HG02970 (cell line): ENCODE results near the gene UNC93B1.

Source experiments
- ATAC-seq: cut with Tn5 transposase; IDR thresholded peaks from one replicate; pipeline ENCODE4 v1.9.1; 2021; ENCODE audit warnings: mild to moderate bottlenecking, moderate library complexity, moderate number of reproducible peaks; ENCODE audit not compliant: unreplicated experiment, low FRiP score

UNC93B1 gene, protein sequence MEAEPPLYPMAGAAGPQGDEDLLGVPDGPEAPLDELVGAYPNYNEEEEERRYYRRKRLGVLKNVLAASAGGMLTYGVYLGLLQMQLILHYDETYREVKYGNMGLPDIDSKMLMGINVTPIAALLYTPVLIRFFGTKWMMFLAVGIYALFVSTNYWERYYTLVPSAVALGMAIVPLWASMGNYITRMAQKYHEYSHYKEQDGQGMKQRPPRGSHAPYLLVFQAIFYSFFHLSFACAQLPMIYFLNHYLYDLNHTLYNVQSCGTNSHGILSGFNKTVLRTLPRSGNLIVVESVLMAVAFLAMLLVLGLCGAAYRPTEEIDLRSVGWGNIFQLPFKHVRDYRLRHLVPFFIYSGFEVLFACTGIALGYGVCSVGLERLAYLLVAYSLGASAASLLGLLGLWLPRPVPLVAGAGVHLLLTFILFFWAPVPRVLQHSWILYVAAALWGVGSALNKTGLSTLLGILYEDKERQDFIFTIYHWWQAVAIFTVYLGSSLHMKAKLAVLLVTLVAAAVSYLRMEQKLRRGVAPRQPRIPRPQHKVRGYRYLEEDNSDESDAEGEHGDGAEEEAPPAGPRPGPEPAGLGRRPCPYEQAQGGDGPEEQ

GRCh38 chr11:68003846-68004550, at the start of gene UNC93B1:
UNC93B1 (minus strand) TSS chr11:68004097; CDS start chr11:68004043, 54 bp downstream.
- ATAC-seq: peak; percentile 63

DNA sequence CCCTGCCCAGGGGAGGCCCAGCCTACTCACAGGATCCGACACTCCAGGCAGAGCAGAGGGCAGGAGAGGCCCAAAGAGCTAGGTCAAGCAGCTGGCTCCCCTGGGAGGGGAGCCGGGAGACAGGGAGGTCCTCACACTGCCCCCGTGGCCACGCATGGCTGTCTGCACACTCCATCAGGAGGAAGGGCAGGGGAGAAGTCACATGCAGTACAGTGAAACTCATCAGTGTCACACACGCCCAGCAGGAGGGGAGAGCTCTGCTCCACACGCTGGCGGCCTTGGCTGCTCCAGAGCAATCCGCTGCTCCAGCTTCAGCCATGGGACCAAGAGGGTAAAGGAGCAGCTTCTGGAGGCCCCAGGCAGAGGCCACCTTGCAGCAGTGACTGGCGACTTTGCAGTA, 49.2 kb upstream of the UNC93B1 start:
- no peak for ATAC-seq

GRCh38 chr11:68052137-68052873, 48.4 kb upstream of the UNC93B1 start:
- ATAC-seq: no peak

DNA sequence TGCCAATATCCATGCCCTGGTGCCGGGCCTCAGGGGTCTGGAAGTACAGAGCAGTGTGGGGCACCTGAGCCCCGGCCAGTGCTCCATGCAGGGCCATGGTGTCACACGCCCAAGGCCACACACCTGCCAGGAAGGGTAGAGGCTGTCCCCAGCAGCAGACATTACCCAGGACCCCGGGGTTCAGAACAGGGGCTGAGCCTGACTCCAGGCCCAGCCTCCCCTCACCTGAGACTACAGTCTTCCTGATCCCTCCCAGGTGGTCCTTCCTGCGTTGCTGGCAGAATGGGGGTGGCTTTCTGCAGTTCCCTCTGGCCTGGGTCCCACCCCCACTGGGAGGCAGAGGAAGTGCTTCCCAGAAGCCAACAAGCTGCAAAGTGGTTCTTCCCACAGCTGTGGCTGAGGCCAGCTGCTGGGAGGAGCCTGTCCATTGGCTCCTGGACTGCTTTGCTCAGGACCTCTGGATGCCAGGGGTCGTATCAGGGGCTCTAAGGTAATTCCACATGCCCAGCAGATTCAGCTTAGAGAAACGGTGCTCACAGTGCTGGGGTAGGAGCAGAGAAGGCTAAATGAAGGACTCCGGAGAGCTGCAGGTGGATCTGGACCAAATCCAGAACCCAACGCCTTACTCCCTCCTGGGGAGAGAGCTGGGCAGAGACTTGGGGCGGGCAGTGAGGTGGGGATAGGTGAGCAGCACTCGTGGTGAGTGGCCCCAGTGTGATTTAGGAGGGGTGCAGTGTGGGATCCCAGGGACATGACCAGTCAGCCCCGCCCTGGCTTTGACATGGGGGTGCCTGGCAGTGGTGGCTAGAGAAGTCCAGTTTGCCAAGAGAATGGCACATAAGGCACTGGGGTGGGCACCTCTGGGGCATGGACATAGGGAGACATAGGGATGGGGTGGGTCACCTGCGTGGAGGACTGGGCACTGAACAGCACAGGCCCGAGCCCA, 47.6 kb upstream of the UNC93B1 start:
- no peak for ATAC-seq

GRCh38 chr11:68050371-68050841, 46.5 kb upstream of the UNC93B1 start:
- ATAC-seq: no peak

DNA sequence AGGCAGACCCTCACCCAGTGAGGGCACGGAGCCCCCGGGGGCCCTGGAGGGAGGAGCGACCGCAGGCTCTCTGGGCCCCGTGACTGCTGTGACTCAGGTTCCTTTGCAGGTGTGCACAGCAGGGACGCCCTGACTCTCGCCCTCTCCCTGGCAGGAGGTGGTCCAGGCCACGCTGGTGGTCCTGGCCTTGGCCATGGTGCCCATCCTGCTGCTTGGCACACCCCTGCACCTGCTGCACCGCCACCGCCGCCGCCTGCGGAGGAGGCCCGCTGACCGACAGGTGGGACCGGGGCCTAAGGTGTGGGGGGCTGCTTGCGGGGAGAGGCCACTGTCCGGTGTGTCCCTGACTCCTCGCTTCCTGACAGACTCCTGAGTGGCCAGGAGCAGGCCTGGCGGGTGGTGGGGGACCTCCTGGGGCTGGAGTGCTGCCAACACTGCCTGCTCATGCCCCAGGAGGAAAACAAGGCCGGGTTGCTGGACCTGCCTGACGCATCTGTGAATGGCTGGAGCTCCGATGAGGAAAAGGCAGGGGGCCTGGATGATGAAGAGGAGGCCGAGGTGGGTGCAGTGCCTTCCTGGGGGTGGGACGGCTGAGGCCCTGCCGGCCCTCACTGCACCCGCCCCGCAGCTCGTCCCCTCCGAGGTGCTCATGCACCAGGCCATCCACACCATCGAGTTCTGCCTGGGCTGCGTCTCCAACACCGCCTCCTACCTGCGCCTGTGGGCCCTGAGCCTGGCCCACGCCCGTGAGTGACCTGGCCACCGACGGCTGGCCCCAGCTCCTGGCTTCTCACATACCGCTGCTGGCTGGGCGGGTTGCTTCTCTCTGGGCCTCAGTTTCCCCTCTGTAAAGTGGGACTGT, 45.8 kb upstream of the UNC93B1 start:
- no peak for ATAC-seq

GRCh38 chr11:68048681-68049508, 45.0 kb upstream of the UNC93B1 start:
- no peak for ATAC-seq

- no peak for ATAC-seq
Observed at GRCh38 chr11:68047437-68048290, 43.8 kb upstream of the UNC93B1 start.

DNA sequence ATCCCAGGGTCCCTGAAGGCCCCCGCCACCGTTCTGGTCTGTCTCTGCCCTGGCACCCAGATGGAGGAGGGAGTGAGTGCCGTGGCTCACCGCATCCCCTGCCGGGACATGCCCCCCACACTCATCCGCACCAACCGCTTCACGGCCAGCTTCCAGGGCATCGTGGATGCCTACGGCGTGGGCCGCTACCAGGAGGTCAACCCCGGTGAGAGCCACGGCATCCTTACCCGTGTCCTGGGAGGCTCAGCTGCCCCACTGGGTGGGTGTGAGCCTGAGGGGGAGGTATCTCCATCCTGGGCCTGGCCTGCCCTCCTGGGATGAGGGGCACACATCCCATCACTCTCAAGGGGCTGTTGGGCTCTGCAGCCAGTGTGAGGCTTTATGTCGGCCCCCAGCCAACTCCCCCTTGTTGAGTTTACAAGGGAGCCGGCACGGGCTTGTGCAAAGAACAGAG, 41.0 kb upstream of the UNC93B1 start:
- ATAC-seq: no peak

DNA sequence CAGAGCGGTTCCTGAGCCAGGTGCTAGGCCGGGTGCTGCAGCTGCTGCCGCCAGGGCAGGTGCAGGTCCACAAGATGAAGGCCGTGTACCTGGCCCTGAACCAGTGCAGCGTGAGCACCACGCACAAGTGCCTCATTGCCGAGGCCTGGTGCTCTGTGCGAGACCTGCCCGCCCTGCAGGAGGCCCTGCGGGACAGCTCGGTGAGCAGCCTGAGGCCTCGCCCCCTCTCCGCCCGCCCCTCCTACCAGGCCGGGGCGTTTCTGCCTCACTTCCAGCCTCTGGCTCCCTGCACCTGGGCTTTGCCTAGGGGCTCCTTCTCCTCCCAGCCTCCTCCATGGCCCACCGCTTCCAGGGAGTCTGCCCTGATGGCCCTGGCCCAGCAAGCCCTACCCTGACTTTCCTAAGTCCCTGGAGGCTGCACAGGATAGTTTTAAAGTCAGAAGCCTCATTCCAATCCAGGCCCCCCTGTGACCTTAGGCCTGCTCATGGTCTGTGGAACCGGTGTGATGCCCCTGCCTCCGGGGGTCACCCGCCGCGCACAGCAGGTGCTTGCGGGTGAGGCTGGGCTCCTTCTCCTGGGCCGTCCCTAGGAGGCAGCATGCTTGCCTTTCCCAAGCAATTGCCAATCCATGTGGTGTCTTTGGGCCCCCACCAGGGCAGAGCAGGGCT, 40.4 kb upstream of the UNC93B1 start:
- no peak for ATAC-seq

DNA sequence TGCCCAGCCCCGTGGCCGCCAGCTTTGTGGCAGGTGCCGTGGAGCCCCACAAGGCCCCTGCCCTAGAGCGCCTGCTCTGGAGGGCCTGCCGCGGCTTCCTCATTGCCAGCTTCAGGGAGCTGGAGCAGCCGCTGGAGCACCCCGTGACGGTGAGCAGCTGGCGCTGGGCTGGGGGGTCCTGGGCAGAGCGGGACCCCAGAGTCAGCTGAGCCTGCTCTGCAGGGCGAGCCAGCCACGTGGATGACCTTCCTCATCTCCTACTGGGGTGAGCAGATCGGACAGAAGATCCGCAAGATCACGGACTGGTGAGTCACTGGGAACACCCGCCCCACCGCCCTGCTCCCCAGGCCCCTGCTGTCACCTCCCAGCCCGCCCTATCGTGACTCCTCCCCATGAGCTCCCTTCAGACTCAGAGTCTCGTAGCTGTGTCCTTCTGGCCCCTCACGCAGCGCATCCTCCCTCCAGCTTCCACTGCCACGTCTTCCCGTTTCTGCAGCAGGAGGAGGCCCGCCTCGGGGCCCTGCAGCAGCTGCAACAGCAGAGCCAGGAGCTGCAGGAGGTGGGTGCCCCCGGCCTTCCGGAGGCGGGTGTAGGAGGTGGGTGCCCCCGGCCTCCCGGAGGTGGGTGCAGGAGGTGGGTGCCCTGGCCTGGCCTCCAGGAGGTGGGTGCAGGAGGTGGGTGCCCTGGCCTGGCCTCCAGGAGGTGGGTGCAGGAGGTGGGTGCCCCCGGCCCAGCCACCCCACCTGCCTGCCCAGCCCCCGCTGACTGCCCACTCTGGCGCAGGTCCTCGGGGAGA, 39.6 kb upstream of the UNC93B1 start:
- ATAC-seq: no peak

DNA sequence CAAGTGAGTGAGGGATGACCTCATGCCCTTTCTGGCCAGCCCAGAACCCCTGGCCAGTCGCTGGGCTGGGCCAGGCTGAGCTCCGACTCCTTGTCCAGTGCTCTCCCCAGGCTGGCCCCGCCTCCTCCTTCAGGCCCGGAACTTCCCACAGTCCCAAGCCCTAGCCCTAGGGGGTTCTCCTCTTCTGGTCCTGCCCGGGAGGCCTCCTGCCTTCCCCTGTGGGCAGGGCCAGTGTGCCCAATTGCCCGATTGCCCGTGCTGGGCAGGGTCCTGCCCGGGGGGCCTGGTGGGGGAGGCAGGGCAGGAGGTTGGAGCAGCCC, 39.1 kb upstream of the UNC93B1 start:
- ATAC-seq: no peak

- ATAC-seq: no peak
Observed at GRCh38 chr11:68042219-68043028, 38.5 kb upstream of the UNC93B1 start.

GRCh38 chr11:68041617-68042218, 37.8 kb upstream of the UNC93B1 start:
- ATAC-seq: no peak
